ENCODE measurements around the gene QTRT2.

The QTRT2 gene

DNA sequence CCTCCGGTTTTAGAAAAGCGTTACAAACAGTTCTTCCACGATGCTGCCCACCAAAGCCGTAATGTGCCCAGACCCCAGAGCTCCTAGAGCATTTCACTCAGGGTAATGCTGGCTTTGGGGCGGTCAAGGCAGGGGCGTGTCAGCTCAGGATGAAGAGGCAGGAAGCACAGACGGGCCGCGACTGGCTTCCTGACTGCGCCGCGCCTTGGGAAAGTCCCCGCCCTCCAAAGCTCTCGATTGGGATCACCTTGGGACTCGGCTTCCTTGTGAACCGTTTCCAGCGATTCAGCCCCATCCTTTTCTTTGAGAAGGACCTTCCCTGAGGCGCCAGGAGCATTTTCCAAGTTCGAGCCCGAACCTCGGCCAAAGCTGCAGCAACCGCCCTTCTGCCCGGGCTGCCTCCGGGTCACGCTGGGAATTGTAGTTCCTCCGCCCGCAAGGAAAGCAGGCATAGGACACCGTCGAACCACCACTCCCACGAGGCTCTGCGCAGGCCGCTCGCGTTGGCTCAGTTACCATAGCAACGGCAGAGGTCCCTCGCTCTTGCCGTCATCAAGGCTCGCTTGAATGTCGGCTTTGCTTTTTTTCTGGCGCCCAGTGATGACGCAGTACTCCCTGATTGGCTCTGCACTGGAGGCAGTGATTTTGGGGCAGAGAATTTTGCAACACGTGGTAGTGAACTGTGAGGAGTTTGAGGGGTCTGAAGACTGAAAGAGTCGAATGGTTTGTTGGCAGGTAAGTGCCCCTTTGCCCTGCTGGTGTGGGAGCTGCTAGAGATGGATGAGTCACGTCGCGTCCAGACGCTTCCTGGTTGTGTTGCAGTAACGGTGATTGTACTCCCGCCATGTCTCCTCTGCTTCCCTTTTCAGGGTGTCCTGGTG, at the start of gene QTRT2, which contains the start of gene CCDC191:
TSS of gene QTRT2 (plus strand) at position 608 of the 881 bp plus-strand sequence. CDS start 8,521 bp downstream, outside the sequence.
TSS of gene CCDC191 (minus strand) at position 397 of the 881 bp plus-strand sequence. CDS start at position 337, 60 bp downstream.
- peak; percentile 97 to 99 for DNase-seq

DNA sequence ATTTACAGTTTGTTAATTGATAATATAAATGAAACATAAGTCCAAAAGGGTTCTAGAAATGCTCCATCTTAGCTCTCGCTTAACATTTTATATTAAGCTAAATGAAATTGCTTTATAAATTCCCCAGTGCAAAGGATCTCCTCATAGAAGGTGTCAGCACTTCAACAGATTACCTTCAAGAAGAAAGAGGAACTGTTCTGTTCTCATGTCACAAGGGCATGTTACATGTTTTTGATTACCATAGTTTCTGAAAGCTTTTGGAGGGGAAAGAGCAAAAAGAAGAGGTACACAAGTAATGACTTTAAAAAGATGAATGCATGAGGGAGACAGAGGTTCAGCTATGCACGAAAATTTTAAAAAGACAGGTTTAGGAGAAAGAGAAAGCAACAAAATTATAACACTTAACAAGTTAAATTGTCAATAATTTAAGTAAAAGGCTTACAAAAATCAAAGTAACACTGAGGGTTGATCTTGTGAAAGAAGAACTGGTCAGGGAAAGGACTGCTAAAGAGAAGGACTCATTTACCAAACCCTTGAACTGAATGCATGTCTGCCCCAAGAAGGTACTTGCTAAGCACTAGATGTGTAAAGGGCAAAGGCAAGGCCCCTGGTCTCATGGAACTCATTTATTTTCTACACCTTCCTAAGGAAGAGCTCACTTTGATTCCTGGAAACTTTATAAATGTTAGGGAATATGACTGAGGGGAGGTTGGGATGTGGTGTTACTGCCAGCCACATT, 45.3 kb upstream of the QTRT2 start:
- no peak for DNase-seq

DNA sequence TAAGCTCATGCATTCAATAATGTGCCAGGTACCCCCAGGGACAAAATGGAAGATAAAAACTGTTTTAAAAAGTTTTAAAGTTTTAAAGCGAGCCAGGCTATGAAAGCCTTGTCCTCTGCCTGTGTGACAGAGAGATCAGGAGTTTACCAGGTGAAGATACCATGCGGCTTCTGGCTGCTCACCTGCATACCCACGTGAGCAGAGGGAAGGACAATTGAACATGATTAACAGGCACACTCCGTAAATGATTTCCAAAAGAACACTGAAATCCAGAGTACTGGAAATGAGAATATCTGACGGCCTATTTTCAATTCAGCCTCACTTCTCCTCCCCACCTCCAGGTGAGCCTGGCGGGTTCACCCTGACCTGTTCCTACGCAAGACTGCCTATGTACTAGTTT, 42.3 kb upstream of the QTRT2 start:
- no peak for DNase-seq

DNA sequence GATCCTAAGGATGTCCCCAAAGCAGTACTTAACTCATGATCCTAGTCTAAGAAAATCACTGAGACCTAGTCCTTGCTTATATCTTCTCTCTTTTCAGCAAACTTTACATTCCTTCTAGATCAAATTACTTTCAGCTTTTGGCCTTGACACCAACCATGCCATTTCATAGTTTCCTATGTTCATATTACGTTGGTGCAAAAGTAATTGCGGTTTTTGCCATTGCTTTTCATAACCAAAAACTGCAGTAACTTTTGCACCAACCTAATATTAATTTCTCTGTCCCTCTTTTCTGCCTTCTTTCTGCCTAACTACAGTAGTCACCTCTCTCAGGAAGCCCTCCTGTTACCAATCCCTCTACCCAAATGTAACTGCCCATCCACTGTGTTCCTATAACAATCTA, 37.1 kb upstream of the QTRT2 start:
- DNase-seq: no peak

DNA sequence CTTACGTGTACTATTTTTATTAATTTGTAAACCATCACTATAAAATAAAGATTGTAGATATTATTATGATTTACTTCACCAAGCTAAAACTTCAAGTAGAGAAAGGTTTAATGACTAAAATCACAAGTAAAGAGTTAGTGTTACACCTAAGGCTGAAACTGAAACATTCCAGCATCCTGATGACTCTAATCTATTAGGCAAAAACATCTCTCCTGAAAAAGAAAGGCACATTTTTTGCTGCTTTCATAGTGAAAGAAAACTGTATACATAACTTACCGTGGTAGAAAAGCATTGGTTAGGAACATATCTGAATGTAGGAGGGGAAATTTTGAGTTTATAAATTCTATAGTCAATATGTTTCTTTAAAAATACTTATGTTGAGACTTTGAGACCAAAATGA, 35.6 kb upstream of the QTRT2 start:
- DNase-seq: no peak

DNA sequence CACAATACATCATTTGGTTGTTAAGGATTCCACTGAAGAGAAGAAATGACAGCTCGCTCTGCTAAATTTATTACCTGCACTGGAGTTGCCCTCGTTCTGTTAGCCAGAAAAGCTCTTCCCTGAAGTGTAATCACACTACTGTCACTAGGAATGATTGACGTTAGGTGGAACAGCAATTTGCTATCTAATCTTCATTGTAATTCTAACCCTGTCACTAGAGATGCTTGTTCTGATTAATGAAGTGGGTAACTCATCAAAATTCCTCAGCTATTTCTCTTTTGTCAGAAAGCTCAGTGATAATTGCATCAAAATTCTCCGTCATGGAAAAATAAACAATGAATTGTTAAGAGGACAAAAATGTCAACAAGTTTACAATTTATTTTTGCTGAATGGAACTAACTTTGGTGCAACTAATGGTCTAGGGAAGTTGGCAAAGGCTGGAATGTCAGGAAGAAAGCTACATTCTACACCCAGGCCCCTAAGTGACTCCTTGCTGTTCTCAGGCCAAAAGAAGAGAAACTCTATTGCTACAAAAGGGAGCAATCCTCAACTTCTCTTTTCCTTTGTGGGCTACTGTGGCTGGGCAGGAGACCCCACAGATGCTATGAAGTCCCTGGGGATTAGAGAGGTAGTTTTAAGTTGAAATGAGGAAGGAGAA, 34.3 kb upstream of the QTRT2 start:
- DNase-seq: no peak

DNA sequence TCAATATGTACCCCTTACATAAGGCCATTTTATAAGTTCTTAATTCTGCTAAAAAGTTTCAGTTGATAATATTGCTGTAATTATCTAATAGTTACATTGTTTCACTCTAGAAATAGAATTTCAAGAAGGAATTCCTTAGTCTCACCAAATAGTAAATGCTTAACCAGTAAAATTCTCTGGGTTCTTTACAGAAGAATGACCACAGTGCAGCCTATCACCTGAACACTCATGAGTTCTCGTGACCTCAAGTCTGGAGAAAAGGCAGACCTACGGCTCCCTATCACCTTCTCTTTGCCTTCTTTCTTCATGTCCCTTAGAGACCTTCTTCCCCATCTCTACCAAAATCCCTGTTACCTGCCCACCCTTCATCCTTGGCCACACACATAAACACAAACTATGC, 31.1 kb upstream of the QTRT2 start:
- DNase-seq: no peak

DNA sequence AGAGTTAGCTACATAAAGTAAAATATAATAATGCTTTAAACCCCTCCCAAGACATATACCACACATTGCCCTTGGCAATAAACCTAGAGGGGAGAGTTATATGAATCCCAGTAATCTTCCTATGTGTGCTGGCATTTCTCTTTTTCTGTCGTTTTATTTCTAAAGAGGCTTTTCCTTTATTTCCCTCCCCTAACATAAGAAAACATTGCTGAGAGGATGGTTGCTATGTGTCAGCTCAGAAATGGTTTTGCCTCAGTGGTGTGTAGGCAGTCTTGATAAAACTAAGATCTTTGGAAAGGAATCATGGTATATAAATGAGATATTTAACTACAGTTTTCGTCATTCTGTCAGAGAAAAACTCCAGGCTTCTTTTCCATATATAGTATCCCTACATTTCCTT, 30.2 kb upstream of the QTRT2 start:
- DNase-seq: no peak

DNA sequence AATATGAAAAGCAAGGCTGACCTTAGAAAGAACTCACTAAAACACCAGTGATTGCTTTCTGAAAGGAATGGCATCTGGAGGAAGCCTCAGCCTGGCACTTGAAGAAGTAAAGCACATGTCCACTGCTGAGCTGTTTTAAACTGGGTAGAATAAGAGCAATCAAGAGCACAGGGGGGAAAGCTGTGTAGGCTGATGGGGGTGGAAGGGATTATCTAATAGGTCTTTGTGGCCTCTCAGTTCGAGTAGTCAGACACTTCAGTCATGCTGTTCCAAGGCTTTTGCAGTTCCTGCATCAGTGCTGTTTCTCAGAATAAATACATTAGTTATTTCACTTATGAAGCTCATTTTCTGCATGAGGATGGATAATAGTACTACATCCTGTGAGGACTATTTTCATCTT, 22.8 kb upstream of the QTRT2 start:
- DNase-seq: no peak

DNA sequence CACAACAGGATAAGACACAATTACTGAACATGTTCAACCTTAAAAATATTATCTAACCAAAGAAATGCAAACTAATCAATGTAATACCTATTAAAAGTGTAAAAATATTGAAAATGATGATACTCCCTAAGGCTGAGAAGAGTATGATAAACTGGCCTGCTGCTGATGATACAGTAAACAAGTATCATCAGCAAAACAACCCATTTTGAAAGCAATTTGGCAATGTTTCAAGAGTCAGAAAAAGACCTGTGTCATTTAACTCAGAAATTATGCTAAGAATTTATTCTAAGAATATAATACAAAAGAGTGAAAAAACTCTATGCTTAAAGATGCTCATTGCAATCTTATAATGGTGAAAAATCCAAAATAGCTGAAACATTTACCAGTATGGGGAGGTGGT, 22.3 kb upstream of the QTRT2 start:
- DNase-seq: no peak

DNA sequence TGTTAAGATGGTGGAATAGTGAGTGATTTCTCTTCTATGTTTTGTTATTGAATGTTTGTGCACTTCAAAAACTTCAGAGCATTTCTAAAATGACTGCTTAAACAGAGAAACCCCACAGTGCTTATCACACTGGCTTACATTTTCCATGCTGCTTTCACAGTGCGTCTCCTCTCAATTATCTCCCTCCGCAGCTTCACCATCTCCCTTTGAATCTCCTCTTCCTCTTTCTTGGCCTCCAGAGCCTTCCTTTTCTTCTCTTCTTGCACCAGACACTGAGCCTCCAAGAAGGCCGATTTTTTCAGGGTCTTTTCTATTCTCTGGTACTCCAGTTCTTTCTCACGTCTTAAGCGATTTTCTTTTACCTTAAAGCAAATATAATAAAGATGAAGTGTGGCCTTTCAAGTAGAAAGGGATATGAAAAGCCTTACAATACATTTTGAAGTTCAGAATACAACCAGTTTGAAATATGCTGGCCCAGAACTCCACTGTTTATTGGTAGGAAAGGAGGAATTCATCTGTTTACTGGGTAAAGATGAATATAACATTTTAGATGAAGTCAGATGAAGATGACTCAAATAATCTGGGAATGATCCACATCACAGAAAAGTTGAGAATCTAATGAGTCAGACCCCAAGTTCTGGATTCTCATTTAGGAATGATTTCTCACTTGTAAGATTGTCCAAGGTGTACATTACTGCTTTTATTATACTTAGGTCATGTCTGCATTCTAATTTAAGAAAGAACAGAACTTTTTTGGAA, 21.6 kb upstream of the QTRT2 start:
- DNase-seq: no peak

DNA sequence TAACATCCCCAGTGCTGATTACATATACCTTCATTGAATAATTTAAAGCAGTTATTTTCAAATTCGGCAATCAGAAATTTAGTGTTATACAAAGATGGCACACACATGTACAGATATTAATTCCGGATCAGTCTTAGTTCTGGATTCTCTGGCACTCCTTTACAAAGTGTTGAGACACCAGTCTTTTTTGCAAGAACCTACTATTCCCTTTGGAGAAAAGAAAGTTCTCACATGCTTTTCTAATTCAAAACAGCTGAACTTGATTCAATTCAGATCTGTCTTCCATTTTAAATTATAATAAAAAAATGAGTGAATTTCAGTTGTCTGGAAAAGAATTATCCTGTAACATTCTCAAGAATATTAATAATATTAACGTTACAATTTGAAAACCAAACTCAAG, 20.6 kb upstream of the QTRT2 start:
- DNase-seq: no peak

DNA sequence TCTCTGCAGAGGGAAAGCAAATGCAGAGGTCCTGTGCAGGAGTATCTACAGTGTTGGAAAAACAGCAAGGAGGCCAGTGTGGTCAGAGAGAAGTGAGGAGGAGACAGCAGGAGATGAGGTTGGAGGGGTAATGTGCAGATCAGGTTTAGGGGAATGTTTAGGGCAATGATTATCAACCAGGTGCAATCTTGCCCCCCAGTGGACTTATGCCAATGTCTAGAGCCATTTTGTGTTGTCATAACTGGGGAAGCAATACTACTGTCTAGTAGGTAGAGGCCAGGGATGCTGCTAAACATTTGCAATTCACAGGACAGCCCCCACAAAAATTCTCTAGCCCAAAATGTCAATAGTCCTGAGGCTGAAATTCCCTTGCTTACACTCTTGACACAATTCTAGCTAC, 13.3 kb upstream of the QTRT2 start:
- no peak for DNase-seq

DNA sequence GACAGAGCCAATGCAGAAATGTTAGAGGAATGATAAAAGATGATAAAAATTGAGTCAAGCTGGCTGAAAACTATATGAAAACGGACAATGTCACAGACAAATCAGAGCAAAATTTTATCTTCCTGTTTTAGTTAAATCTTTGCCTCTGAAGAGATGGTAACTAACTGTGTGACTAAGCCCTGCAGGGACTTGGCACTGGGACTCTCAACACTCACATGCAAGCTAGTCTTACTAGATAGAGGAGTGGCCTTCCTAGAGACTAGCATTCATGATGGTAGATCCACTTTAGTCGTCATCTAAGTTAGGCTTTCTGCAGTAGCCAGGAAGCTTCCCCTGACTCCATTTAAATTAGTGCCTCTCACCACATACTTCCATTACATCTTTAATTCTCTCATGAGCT, 4.3 kb upstream of the QTRT2 start:
- DNase-seq: no peak

DNA sequence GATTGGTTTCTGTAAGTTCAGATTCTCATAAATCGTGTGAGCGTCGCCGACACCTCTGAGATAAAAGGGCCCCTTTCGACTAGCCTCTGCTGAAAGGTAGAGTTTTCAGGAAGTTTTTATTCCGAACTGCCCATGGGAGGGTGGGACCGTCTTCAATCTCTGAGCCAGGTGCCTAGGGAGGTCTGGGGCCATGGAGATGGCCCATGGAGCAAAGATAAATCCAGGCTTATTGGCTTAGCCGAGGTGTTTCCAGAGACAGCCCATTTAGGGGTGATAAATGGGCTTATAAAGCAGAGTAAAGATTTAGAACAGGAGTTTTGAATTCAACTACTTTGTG, 442 bp downstream of the QTRT2 start:
- DNase-seq: no peak

DNA sequence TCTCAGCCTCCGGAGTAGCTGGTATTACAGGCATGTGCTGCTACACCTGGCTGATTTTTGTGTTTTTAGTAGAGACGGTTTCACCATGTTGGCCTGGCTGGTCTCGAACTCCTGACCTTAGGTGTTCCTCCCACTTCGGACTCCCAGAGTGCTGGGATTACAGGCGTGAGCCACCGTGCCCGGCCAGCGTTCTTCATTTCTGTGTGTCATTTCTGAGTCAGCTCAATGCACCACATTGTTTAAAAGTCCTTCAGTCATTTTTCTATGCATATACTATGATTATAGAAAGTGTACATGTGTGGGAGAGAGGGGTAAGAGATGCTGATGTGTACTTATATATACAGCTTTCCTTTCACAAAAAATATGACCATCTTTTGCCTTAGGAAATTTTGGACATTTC, 2.1 kb downstream of the QTRT2 start:
- DNase-seq: no peak

DNA sequence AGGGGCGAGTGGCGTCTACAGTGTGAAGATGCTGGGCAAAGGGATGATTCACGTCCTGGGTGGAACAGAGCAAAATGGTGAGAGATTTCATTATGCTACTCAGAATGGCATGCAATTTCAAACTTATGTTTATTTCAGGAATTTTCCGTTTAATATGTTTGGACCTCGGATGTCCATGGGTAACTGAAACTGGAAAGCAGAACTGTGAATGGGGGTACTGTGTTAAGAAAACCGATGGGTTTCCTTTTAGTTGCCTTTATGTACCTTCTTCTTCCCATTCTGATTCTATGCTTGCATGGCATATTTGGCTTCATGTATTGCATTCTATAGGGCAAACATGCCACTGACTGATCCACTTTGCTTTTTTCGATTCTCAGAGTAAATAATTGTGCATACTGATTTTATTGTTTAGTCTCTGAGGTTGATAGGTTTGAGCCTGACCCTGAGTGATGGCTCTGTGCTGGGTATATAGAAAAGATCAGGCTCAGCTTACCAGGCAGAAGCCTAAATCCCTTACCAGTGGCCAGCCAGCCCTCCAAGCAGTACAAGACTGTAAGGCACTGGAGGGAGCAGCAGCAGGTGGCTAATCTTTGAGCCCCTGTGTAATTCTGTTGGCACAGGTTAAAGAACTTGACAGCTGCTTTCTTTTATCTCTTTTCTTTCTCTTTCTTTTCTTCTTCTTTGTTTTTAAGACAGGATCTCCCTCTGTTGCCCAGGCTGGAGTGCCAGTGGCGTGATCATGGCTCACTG, 4.5 kb downstream of the QTRT2 start:
- DNase-seq: no peak

DNA sequence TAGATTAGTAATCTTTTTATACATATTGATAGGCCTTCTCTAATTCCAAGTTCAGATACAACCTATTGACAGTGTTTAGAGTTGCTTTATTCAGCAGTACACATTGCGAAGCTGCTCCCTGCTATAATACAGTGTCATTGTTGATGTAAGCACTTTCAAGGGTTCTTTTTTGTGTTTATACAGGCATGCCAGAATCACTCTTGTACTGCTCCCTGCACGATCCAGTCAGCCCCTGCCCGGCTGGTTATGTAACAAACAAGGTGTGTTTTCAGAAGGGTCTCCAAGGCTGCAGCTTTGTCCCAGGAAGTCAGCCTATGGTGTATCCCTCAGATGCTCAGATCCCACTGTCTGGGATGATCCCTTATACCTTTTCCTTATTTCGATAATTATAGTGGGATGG, 11.3 kb downstream of the QTRT2 start:
- no peak for DNase-seq

DNA sequence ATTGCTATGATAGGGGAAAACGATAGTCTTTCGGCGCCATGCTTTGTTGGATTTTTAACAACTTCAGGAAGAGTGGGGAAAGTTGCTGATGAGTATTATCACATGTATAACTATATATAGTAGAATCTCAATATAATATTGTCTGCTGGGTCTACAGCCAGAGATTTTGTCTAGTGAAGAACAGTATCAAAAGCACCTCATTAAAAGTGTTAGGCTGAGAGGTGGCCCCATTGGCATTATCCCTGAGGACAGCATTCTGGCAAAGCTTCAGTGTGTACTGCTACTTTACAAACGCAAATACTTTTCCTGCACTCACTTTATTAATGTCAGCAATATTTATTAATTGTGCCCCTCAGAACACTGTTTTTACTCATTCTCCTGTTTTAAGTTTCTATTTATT, 11.8 kb downstream of the QTRT2 start:
- no peak for DNase-seq

DNA sequence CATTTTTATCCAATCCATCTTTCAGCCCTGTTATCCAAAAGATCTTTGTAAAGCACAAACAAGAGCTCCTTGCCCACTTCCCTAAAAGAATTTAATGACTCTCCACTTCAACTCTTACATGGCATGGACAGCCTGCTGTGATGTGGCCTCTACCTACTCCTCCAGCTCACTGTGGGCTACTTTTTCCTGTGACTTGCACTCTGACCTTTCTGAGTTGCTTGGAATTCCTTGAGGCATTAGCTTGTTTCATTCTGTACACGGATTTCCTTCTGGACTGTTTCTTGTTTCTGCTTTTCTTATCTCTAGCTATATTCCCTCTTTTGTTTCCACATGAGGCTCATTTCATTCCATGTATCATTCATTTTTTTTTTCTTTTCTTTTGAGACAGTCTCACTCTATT, 15.2 kb downstream of the QTRT2 start:
- DNase-seq: no peak

DNA sequence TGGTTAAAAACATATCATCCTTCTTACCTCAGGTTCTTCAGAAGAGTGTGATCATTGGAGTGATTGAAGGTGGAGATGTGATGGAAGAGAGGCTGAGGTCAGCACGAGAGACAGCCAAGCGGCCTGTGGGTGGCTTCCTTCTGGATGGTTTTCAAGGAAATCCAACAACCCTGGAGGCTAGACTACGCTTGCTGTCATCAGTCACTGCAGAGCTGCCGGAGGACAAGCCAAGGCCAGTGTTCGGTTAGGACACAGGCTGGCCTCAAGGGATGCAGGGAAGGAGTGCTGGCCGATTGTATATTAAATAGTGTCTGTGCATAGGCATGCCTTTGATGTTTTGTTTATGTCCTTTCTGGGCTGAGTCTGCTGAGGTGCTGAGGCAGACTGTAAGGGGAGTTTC, 20.2 kb downstream of the QTRT2 start:
- DNase-seq: no peak

DNA sequence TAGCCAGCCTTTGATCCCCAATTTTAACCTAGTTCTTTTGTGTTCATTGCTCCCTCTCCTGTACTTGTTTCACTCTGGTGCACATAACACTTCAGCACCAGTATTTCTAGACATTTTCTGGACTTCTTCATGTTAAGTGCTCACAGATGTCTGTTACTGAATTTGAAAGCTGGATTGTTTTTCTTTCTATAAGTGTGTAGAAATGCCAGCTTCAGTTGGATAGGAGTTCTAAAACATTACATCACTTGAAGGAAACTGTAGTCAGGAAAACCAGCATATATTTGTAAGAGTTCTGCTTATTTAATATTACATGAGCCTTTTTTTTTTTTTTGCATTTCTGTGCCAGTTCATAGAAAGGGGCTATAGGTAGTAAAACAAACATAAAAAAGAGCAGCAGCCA, 21.6 kb downstream of the QTRT2 start:
- DNase-seq: no peak
